HepG2 (cell line): ENCODE data around the gene ATP8B1.

Experiments
- BRD4 ChIP-seq: sonication (generic); formaldehyde crosslinking; IDR thresholded peaks from 2 replicates; pipeline ENCODE4 v1.4.0; 2020; ENCODE audit warnings: missing genetic modification reagents
- CTCF ChIP-seq: sonication (generic); formaldehyde crosslinking; IDR thresholded peaks from 2 replicates; pipeline ENCODE4 v1.5.0; 2020; ENCODE audit warnings: mild to moderate bottlenecking, missing genetic modification reagents, moderate library complexity
- KMT2A ChIP-seq: sonication (generic); formaldehyde crosslinking; IDR thresholded peaks from 2 replicates; pipeline ENCODE4 v1.4.0; 2020; ENCODE audit warnings: missing genetic modification reagents
- TAF1 ChIP-seq: sonication (generic); formaldehyde crosslinking; IDR thresholded peaks from 2 replicates; pipeline ENCODE4 v1.4.0; 2020; ENCODE audit warnings: missing genetic modification reagents
- U2AF1 ChIP-seq: fragments of 200-400 bp; formaldehyde crosslinking; optimal IDR thresholded peaks from 2 replicates; pipeline ENCODE3; 2017; ENCODE audit warnings: mild to moderate bottlenecking, low read depth, low read length
- YEATS2 ChIP-seq: sonication (generic); formaldehyde crosslinking; IDR thresholded peaks from 2 replicates; pipeline ENCODE4 v1.4.0; 2020; ENCODE audit warnings: missing genetic modification reagents, borderline replicate concordance
- ZBTB8A ChIP-seq: sonication (generic); formaldehyde crosslinking; IDR thresholded peaks from 2 replicates; pipeline ENCODE4 v1.4.0; 2020; ENCODE audit warnings: mild to moderate bottlenecking, low read depth, missing genetic modification reagents, borderline replicate concordance
- ZNF609 ChIP-seq: sonication (generic); formaldehyde crosslinking; IDR thresholded peaks from 2 replicates; pipeline ENCODE4 v1.4.0; 2020; ENCODE audit warnings: mild to moderate bottlenecking, missing genetic modification reagents, borderline replicate concordance
- TF ChIP-seq, protein P1 (sequence below): sonication (generic); formaldehyde crosslinking; IDR thresholded peaks from 2 replicates; pipeline ENCODE4 v1.5.0; 2020; ENCODE audit warnings: mild to moderate bottlenecking, missing genetic modification reagents

- TF ChIP-seq BRD4 (CRISPR knock-in tag), result no peak
- no peak for TF ChIP-seq CTCF (CRISPR knock-in tag)
- TF ChIP-seq TAF1 (CRISPR knock-in tag), result no peak
- TF ChIP-seq, protein P1, sequence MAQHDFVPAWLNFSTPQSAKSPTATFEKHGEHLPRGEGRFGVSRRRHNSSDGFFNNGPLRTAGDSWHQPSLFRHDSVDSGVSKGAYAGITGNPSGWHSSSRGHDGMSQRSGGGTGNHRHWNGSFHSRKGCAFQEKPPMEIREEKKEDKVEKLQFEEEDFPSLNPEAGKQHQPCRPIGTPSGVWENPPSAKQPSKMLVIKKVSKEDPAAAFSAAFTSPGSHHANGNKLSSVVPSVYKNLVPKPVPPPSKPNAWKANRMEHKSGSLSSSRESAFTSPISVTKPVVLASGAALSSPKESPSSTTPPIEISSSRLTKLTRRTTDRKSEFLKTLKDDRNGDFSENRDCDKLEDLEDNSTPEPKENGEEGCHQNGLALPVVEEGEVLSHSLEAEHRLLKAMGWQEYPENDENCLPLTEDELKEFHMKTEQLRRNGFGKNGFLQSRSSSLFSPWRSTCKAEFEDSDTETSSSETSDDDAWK (CRISPR knock-in tag), result no peak
- no peak for TF ChIP-seq YEATS2 (CRISPR knock-in tag)
- TF ChIP-seq ZBTB8A (CRISPR knock-in tag), result no peak
- TF ChIP-seq ZNF609, result no peak
- no peak for TF ChIP-seq U2AF1
- TF ChIP-seq KMT2A (CRISPR knock-in tag), result no peak
Measured at GRCh38 chr18:57715671-57716070, 87.4 kb downstream of the ATP8B1 start.
